ENCODE data around the gene ZDHHC11.
A peak's percentile ranks its signal among the peaks of the same experiment; 100 is the strongest.
"Not testable (repeated sequence)": the region's sequence is repeated elsewhere in the genome, so short reads cannot be mapped to it uniquely, and the experiment has no call there.

Gene ZDHHC11

GRCh38 chr5:763998-764781, 86.6 kb downstream of the ZDHHC11 start:
- Histone ChIP-seq H3K4me1 (ENCODE audit: control insufficient read depth, insufficient read depth, low read depth, low read length) (no peaks in the 10 kb centered on the region), H3K36me3 (ENCODE audit: control insufficient read depth in 1 of 2, insufficient read depth in 2 of 2, low read depth in 1 of 2, low read length in 2 of 2) (peaks cover 0 to 6% of the 10 kb centered on the region in 2 experiments), H3K79me1 (replicated peaks; ENCODE audit: low read length, poor library complexity, severe bottlenecking) (no peaks in the 10 kb centered on the region), H3K27ac (ENCODE audit: low read length, poor library complexity, severe bottlenecking) (no peak overlapping the region), H2BK15ac (ENCODE audit: low read depth, poor library complexity, severe bottlenecking) (no peak overlapping the region), H3K9ac (ENCODE audit: low read length) (no peak overlapping the region), H3K18ac (ENCODE audit: low read depth in 1 of 2, low read length in 2 of 2) (no peak overlapping the region), H3K9me3 (ENCODE audit: control insufficient read depth, low read length) (no peaks in the 10 kb centered on the region), H4K91ac (ENCODE audit: low read length) (peak overlapping the region; percentile 25), H2BK120ac (ENCODE audit: low read depth, low read length) (no peak overlapping the region), H2BK12ac (ENCODE audit: low read length in 2 of 2) (no peak overlapping the region), H3K23ac (ENCODE audit: low read length in 2 of 2) (no peak overlapping the region), H2BK5ac (ENCODE audit: low read depth, low read length, poor library complexity, severe bottlenecking) (no peak overlapping the region), H3K4me3 (ENCODE audit: insufficient read depth in 1 of 2, low read depth in 1 of 2, low read length in 2 of 2) (peak overlapping the region in 1 of 2 experiments; percentile 40), H4K8ac (ENCODE audit: low read length) (no peak overlapping the region), H3K27me3 (ENCODE audit: control insufficient read depth in 1 of 2, insufficient read depth in 1 of 2, low read length in 2 of 2) (peaks cover 0 to 6% of the 10 kb centered on the region in 2 experiments), H2AFZ (ENCODE audit: low read depth, low read length) (no peak overlapping the region), H3K4me2 (ENCODE audit: low read length, poor library complexity, severe bottlenecking) (no peak overlapping the region), H2AK5ac (ENCODE audit: low read length, severe bottlenecking) (no peak overlapping the region), H3K4ac (ENCODE audit: low read depth in 1 of 2, low read length in 2 of 2) (no peak overlapping the region), H3K14ac (ENCODE audit: low read length in 2 of 2) (no peak overlapping the region)
- WGBS: 90% methylated on average over 31 of the region's 31 CpGs
- no peak for DNase-seq

GRCh38 chr5:763397-763796, 87.4 kb downstream of the ZDHHC11 start:
- 67% methylated on average over 5 of the region's 5 CpGs for WGBS
- Histone ChIP-seq H3K9ac (ENCODE audit: low read length) (no peak overlapping the region), H2BK120ac (ENCODE audit: low read depth, low read length) (no peak overlapping the region), H3K27ac (ENCODE audit: low read length, poor library complexity, severe bottlenecking) (no peak overlapping the region), H2BK5ac (ENCODE audit: low read depth, low read length, poor library complexity, severe bottlenecking) (no peak overlapping the region), H3K4ac (ENCODE audit: low read depth in 1 of 2, low read length in 2 of 2) (no peak overlapping the region), H2AFZ (ENCODE audit: low read depth, low read length) (no peak overlapping the region), H2BK15ac (ENCODE audit: low read depth, poor library complexity, severe bottlenecking) (no peak overlapping the region), H3K9me3 (ENCODE audit: control insufficient read depth, low read length) (no peaks in the 10 kb centered on the region), H3K14ac (ENCODE audit: low read length in 2 of 2) (no peak overlapping the region), H2BK12ac (ENCODE audit: low read length in 2 of 2) (no peak overlapping the region), H2AK5ac (ENCODE audit: low read length, severe bottlenecking) (no peak overlapping the region), H4K91ac (ENCODE audit: low read length) (no peak overlapping the region), H3K79me1 (replicated peaks; ENCODE audit: low read length, poor library complexity, severe bottlenecking) (no peaks in the 10 kb centered on the region), H3K27me3 (ENCODE audit: control insufficient read depth in 1 of 2, insufficient read depth in 1 of 2, low read length in 2 of 2) (peaks cover 0 to 14% of the 10 kb centered on the region in 2 experiments), H4K8ac (ENCODE audit: low read length) (no peak overlapping the region), H3K4me3 (ENCODE audit: insufficient read depth in 1 of 2, low read depth in 1 of 2, low read length in 2 of 2) (no peak overlapping the region), H3K36me3 (ENCODE audit: control insufficient read depth in 1 of 2, insufficient read depth in 2 of 2, low read depth in 1 of 2, low read length in 2 of 2) (peaks cover 0 to 6% of the 10 kb centered on the region in 2 experiments), H3K4me2 (ENCODE audit: low read length, poor library complexity, severe bottlenecking) (no peak overlapping the region), H3K4me1 (ENCODE audit: control insufficient read depth, insufficient read depth, low read depth, low read length) (no peaks in the 10 kb centered on the region), H3K23ac (ENCODE audit: low read length in 2 of 2) (no peak overlapping the region), H3K18ac (ENCODE audit: low read depth in 1 of 2, low read length in 2 of 2) (no peak overlapping the region)
- no peak for DNase-seq

- H2BK5ac ChIP-seq (ENCODE audit: low read depth, low read length, poor library complexity, severe bottlenecking); H3K23ac ChIP-seq (ENCODE audit: low read length in 2 of 2); H2BK15ac ChIP-seq (ENCODE audit: low read depth, poor library complexity, severe bottlenecking); H3K4ac ChIP-seq (ENCODE audit: low read depth in 1 of 2, low read length in 2 of 2); H3K79me1 ChIP-seq (replicated peaks; ENCODE audit: low read length, poor library complexity, severe bottlenecking); DNase-seq; H4K8ac ChIP-seq (ENCODE audit: low read length); H2AK5ac ChIP-seq (ENCODE audit: low read length, severe bottlenecking); H3K14ac ChIP-seq (ENCODE audit: low read length in 2 of 2); H3K27ac ChIP-seq (ENCODE audit: low read length, poor library complexity, severe bottlenecking); H2AFZ ChIP-seq (ENCODE audit: low read depth, low read length); H3K36me3 ChIP-seq (ENCODE audit: control insufficient read depth in 1 of 2, insufficient read depth in 2 of 2, low read depth in 1 of 2, low read length in 2 of 2); H3K4me2 ChIP-seq (ENCODE audit: low read length, poor library complexity, severe bottlenecking); H2BK120ac ChIP-seq (ENCODE audit: low read depth, low read length); H3K18ac ChIP-seq (ENCODE audit: low read depth in 1 of 2, low read length in 2 of 2); H3K4me1 ChIP-seq (ENCODE audit: control insufficient read depth, insufficient read depth, low read depth, low read length); H3K9me3 ChIP-seq (ENCODE audit: control insufficient read depth, low read length); H4K91ac ChIP-seq (ENCODE audit: low read length); H2BK12ac ChIP-seq (ENCODE audit: low read length in 2 of 2); H3K9ac ChIP-seq (ENCODE audit: low read length); H3K4me3 ChIP-seq (ENCODE audit: insufficient read depth in 1 of 2, low read depth in 1 of 2, low read length in 2 of 2): not testable (repeated sequence)
- H3K27me3 ChIP-seq (ENCODE audit: control insufficient read depth in 1 of 2, insufficient read depth in 1 of 2, low read length in 2 of 2): peaks cover 0 to 18% of the 10 kb centered on the region in 2 experiments
- 90% methylated on average over 6 of the region's 8 CpGs for WGBS
Measured at GRCh38 chr5:762996-763395, 87.8 kb downstream of the ZDHHC11 start.

GRCh38 chr5:761854-762710, 88.7 kb downstream of the ZDHHC11 start:
- H3K23ac ChIP-seq (ENCODE audit: low read length in 2 of 2): no peak overlapping the region
- H3K27me3 ChIP-seq (ENCODE audit: control insufficient read depth in 1 of 2, insufficient read depth in 1 of 2, low read length in 2 of 2): peaks cover 0 to 27% of the 10 kb centered on the region in 2 experiments
- H2AFZ ChIP-seq (ENCODE audit: low read depth, low read length): no peak overlapping the region
- no peak overlapping the region for H3K27ac ChIP-seq (ENCODE audit: low read length, poor library complexity, severe bottlenecking)
- H4K91ac ChIP-seq (ENCODE audit: low read length): no peak overlapping the region
- peaks cover 0 to 6% of the 10 kb centered on the region in 2 experiments for H3K36me3 ChIP-seq (ENCODE audit: control insufficient read depth in 1 of 2, insufficient read depth in 2 of 2, low read depth in 1 of 2, low read length in 2 of 2)
- H3K9ac ChIP-seq (ENCODE audit: low read length): no peak overlapping the region
- DNase-seq: no peak
- no peak overlapping the region for H2BK120ac ChIP-seq (ENCODE audit: low read depth, low read length)
- no peak overlapping the region for H3K4ac ChIP-seq (ENCODE audit: low read depth in 1 of 2, low read length in 2 of 2)
- no peak overlapping the region for H3K4me2 ChIP-seq (ENCODE audit: low read length, poor library complexity, severe bottlenecking)
- no peak overlapping the region for H3K4me3 ChIP-seq (ENCODE audit: insufficient read depth in 1 of 2, low read depth in 1 of 2, low read length in 2 of 2)
- H3K9me3 ChIP-seq (ENCODE audit: control insufficient read depth, low read length): no peaks in the 10 kb centered on the region
- no peak overlapping the region for H2BK15ac ChIP-seq (ENCODE audit: low read depth, poor library complexity, severe bottlenecking)
- no peak overlapping the region for H3K18ac ChIP-seq (ENCODE audit: low read depth in 1 of 2, low read length in 2 of 2)
- H3K4me1 ChIP-seq (ENCODE audit: control insufficient read depth, insufficient read depth, low read depth, low read length): peaks cover 2% of the 10 kb centered on the region
- H4K8ac ChIP-seq (ENCODE audit: low read length): no peak overlapping the region
- 71% methylated on average over 8 of the region's 8 CpGs for WGBS
- H2BK5ac ChIP-seq (ENCODE audit: low read depth, low read length, poor library complexity, severe bottlenecking): no peak overlapping the region
- H2BK12ac ChIP-seq (ENCODE audit: low read length in 2 of 2): no peak overlapping the region
- H3K14ac ChIP-seq (ENCODE audit: low read length in 2 of 2): peak overlapping the region in 1 of 2 experiments; percentile 13
- H2AK5ac ChIP-seq (ENCODE audit: low read length, severe bottlenecking): no peak overlapping the region
- no peaks in the 10 kb centered on the region for H3K79me1 ChIP-seq (replicated peaks; ENCODE audit: low read length, poor library complexity, severe bottlenecking)

All from mesenchymal stem cell (in vitro differentiated cells and primary cell).